HG02870 (cell line): ENCODE data around the gene ERC2.
A peak's percentile ranks its signal among the peaks of the same experiment; 100 is the strongest.

Experiments
- ATAC-seq: cut with Tn5 transposase; IDR thresholded peaks from one replicate; pipeline ENCODE4 v1.9.1; 2021; ENCODE audit warnings: mild to moderate bottlenecking, moderate library complexity; ENCODE audit not compliant: unreplicated experiment

Gene ERC2

DNA sequence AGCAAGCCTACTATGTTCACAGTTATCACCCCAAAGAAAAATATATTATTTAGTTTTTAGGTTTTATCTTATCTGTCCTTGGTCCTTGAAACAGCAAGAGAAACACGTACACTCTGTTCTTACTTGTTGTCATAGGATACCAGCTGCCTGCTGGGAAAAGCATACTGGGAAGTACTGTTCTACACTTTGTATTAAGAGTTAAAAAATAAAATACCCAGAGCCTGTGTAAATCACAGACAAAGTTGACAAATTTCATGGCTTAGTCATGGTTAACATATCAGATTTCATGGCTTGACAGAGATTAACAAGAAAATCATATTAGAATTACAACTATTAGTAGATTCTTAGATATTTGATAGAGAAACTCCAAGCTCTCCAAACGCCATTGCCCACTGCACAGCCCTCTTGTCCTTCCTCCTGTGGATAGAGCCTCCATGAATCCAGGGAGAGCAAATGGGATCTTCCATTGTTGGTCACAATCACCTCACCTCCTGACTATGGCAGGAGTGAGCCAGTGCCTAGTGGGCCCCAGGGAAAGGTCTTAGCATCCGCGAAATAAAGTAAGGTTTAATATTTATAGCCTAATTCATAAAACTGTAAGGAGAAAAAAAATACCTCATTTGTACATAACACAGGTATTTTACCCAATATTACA, 853.1 kb downstream of the ERC2 start:
- ATAC-seq: no peak

DNA sequence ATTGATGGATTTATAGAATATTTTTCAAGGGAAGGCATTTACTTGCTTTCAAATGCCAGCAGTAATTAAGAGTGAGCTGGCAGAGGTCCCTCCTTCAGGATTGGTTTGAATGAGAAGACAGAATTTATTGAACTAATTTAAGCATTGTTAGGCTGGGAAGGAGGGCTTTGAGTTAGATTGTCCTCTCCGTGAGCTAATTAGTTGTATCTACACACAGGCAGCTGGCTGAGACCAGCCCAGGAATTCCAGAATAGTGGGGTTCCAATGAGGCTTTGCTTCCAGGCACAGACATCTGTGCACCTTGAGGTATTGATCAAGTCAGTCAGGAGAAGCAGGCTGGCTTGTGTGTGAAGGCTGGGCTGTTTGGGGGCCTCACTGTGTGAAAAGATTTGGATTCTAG, 857.1 kb downstream of the ERC2 start:
- no peak for ATAC-seq

DNA sequence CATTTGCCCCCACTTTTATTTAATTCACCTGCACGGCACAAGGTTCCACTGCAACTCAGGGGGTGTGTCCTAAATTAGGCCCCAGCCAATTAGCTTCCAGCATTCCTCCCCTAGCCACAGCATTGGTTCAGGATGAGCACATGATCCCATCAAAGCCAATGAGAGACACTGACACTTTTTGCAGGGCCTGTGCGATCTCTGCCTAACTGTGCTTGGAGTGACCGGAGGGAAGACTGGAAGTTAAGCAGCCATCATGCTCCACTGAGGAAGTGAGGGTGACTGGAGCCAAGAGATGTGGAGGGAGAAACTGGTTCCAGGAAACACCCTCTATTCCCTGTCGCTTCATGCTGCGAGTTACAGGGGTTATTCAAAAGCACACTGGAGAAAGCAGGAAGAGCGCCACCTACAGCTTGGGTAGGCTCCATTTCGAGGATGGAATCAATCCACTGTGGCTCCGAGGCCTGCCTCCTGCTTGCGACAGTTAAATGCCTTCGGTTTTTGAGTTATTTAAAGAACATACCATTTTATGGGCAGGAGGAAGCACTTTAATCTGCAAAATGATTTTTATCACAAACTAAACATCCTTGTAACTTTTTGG, 858.9 kb downstream of the ERC2 start:
- no peak for ATAC-seq

DNA sequence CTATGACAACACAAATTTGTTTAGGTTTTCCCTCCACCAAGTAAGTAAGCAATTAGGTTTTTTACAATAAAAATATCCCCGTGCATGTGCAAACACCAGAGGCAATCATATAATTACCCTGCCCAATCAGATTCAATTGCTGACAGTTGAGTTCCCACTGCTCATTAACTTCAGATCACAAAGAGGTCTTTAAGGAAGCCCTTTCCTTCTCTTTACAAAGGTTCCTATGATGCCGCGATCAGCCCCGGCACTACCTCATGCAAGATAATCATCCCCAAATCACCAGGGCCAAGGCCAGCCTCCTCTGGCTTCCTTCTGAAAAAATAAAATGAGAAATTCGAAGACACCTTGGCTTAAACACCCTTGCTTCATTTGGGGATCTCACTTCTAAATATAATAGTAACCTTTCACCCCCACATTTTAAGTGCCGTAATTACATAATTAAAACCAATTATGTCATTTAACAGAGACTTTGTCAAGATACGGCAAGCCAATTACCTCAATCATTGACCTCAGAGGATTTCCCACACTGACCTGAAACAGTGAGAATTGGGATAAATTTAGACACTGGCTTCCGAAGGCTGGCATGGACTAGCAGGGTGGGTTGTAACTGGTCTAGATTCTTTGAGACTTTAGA, 859.8 kb downstream of the ERC2 start:
- ATAC-seq: no peak

DNA sequence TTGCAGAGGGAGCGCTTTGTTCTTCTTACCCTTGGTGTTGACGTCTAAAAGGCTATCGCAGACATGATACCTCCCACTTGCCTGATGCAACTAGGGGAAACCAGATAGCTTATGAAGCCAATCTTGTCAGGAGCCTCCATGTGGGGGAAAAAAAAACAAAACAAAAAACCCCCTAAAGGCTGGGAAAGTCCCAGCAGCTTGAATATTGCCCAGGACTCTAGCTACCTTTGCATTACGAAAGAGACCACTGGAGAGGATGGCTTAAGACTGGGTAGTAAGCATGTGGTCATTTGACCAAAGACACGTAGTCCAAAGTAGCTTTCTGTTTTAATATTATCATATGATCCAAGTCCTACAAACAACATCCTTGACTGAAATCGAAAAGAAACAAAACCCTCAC, 860.4 kb downstream of the ERC2 start:
- peak; percentile 96 for ATAC-seq

DNA sequence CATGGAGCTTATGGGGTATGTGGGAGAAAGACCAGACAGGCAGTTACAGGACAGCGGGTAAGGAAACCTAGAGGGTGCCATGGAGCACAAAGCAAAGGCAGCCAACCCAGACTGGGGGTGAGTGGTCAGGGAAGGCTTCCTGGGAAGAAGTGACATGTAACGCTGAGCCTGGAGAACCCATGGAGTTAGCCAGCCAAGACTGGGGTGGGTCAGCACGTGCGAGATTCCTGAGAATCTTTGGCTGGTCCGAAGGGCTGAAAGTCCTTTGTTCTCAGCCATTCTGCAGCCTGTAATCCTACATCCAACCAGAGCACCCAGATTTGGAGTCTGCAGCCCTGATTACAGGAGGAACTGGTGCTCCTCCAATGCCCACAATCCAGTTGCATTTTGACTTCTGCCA, 861.1 kb downstream of the ERC2 start:
- no peak for ATAC-seq

DNA sequence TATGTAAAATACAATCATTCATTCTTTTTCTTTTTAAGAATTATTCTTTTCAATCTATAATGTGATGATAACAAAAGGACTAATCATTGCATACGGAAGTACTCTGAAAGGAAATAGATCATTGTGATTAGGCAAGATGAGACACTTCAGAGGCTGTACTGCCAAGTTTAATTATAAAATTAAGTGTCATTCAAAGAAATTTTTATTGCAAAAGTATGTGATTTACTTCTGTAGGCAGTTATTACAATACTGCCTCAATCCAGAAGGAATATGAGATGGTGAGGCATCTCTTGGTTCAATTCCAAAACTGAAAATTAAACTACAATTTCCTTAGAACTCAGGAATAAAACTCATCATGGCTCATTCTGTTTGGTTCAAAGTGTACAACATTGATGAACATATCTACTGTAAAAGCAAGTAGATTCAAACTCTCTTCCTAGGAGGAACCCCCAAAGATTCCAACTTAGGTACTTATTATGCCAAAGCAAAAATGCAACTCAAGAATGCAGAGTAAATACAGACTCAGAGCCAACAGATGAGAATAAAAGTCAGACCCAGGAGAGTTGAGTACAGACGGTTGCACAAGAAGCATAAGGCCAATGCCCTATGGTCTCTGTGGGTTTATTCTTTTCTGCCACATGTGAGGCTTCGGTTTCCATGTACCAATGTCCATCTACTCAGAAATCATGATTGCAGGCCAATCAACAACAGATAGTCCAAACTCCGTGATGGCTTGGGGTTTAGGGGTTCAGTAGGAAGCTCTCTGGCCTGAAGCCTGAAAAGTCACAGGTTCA, 862.6 kb downstream of the ERC2 start:
- no peak for ATAC-seq

DNA sequence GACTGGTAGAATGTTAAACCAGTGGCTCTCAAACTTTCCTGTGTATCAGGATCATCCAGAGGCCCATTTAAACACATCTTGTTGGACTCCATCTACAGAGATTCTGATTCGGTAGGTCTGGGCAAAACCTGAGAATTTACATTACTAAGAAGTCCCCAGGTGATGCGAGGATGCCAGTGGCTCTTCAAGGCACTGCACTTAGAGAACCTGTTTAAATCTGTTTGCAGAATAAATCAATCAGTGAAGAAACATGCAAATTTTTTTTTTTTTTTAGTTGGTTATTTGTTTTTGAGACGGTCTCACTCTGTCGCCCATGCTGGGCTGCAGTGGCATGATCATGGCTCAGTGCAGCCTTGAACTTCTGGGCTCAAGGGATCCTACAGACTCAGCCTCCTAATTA, 863.4 kb downstream of the ERC2 start:
- no peak for ATAC-seq

DNA sequence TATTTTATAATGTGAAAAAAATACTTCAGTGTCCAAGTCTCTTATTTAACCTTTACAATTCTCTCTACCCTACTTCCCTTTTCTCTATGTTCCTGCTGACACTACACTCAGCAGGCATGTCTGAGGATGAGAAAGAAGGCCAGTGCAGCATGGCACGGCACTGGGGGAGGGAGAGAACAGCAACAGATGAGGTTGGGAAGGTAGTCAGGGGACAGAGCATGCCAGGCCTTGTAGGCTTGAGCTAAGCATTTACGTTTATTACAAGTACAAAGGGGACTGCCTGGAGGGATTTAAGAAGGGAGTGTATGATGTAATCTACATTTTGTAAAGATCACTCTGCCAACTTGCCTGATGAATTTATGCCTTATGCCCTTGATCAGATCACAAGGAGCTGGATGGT, 863.9 kb downstream of the ERC2 start:
- no peak for ATAC-seq

DNA sequence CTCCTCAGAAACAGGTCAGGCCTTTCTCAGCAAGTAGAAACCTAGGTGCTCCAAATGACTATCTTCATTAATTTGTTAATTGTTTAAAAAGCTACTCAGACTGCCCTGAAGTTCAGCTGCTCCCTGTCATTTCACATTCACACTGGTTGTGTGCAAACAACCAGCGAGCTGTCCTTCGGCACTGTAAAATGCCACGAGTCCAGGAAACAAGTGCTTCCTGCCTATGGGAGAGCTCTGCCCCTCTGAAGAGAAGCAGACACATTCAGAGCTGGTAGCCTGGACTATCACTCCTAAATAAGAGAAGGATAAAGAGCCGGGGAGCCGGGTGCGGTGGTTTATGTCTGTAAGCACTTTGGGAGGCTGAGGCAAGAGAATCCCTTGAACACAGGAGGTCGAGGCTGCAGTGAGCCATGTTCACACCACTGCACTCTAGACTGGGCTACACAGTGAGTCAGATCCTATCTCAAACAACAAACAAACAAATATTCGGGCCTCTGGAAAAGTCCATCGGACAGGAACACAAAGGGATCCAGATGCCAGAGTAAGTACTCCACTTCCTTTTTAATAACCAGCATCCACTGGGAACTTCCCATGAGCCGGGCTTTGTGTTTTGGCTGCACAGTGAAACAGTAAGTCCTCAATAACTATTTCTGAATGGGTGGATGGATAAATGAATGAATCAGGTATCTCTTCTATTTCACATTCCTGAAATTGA, 866.7 kb downstream of the ERC2 start:
- ATAC-seq: no peak

DNA sequence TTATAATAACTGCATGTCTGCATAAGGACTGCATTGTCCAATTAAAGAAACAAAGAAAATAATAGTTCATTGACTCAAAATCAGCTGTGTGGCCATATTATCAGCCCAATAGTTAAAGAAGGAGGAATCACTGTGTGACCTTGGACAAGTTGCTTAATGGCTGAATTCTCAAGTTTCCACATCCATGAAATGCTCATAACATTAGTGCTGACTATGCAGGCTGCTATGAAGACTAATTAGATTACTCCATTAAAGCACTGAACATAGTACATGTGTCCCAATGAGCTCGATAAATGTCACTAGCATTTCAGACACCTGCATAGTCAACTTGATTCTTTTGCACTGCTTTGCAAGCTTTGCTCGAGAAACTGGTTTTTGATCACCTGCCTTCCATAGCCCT, 870.0 kb downstream of the ERC2 start:
- ATAC-seq: no peak

DNA sequence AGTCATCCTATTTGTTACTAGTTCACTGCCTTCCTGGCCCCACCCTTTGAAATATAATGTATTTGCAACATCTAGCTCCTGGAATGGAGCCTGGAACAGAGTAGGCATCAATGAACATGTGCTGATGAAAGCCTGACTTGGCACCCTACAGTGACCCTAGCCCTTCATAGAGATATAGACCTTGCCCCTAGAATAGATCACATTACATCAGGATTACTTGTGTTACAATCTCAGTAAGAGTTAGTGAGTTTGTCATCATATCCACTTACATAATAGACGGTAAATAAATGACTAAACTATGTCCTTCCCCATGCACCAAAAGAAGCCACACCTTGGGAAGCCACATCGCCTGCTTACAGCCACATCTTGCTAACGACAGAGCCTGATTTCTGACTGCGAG, 870.6 kb downstream of the ERC2 start:
- no peak for ATAC-seq

DNA sequence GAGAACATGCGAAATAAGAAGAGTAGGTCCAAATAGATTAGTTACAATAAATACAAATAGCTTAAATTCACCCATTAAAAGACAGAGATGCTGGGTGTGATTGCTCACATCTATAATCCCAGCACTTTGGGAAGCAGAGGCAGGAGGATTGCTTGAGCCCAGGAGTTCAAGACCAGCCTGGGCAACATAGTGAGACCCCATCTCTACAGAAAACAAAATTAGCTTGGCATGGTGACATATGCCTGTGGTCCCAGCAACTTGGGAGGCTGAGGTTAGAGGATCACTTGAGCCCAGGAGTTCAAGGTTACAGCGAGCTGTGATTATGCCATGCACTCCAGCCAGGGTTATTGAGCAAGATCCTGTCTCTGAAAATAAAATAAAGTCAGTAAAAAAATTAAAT, 872.1 kb downstream of the ERC2 start:
- no peak for ATAC-seq

DNA sequence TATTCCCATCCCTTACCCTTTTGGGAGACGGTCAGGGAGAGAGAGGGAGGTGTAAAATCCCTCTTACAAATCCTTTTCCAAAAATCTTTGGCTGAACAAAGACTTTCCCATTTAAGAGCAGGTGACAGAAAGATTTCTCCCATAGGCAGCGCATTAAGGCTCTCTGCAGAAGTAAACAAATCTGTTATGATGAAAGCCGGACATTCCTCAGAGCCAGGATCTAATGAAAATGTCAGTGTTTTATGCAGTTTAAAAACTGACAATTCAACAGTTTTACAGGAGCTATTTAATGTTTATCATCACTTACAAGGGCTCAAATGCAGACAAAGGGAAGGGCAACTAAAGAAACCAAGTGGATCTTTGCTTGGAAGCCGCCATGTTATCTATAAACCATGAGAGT, 872.8 kb downstream of the ERC2 start:
- ATAC-seq: no peak

DNA sequence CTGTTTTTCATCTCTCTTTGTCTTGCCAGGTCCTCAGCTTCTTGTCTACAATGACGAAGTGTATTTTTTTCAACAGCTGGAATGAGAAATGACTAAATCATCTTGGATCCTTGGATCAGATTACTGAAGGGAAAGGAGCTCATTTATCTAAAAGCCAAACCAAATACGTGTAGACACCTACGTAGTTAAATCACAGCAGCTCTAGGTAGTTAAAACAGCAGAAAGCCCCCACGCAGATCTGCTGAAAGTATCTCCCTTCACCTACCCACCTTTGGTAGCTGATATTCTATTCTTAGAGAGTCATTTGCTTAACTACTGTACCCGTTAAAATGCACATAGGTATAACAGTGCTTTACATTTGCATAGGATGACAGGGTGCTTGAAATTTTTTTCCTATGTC, 875.7 kb downstream of the ERC2 start:
- ATAC-seq: no peak

DNA sequence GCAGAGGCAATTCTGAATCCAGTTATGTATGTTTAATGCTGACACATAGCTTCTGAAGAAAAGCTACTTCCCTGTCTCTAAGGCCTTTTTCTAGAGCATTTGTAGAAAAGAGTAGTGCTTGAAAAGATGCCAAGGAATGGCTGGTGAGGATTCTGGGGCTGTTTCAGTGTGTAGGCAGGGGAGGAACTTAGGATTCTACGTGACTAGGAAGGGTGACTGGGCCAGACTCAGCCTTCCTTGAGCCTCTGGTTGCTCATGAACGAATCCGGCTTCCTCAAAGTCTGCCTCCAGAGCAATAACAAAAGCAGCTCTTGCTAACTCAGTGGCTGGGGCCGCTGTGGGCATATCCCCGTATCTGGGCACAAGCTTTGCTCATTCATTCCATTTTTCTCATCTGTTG, 876.4 kb downstream of the ERC2 start:
- ATAC-seq: no peak

DNA sequence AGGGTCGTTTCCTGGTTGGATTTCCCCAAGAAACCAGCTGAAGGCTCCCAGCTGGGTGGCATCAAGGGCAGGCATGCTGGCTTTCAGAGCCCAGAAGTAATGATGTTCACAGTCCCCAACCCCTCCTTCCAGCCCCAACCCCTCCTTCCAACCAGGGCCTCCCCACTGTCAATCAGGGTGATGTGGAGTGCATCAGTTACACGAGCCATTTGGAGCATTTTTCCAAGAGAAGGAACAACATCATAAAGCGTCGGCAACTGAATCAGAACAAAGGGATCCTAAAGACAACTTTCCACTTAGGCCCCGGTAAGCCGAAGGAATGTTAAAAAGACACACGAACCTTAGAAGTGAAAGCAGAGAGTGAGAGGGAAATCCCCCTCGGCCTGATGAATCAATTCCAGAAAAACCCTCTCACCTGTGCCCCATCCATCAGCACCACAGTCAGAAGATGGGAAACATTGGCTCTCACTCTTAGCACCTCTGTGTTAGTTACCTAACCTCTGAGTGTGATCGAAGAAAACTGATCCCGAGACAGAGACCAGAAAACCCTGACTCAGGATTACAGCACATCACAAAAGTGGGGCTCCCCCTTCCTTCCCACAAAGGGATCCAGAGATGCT, 880.0 kb downstream of the ERC2 start:
- ATAC-seq: peak; percentile 43

DNA sequence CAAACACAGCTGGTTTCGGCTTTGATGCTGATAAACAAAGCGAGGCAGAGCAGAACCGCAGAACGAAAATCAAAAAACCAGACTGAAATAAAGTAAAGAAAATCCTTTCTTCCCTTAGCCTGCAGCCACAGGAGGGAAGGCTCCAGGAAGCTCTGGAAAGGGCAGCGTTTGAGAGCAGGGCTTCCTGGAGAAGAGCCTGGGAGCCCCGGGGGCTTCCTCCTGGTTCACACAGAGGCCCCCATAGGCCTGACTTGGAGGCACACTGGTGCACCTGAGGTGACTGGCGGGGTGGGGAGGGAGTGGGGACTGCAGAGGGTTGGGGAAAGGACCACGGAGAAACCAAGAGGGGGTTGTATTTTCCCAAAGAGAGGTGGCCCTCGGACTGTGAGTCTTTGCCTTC, 882.4 kb downstream of the ERC2 start:
- no peak for ATAC-seq

DNA sequence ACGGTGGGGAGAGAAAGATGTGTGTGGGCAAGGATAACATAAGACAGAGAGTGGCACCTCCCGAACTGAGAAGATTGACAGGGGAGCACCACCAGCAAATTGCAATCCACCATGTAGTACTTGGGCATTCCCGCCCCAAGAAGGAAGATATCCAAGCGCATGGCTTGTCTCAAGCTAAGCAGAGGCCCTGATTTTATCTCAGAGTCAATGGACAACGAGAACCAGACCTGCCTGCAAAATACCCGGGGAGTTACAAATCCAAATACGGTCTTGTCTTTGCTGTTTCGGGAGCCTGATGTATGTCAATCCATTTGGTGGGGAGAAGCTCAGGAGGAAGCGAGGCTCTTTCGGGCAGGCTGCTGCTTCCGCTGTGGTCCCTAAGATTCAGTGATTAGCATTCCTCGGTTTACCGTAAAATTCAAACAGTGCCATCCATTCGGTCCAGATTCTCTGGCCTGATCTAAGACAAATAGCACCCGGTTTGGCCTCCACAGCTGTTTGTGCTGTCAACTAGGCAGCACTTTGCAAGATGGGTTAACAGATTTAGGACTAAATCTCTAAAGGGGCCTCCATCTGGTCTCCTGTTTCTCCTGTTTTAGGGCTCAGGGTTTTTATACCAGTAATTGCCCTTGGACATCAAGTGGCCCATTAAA, 883.4 kb downstream of the ERC2 start:
- ATAC-seq: no peak

DNA sequence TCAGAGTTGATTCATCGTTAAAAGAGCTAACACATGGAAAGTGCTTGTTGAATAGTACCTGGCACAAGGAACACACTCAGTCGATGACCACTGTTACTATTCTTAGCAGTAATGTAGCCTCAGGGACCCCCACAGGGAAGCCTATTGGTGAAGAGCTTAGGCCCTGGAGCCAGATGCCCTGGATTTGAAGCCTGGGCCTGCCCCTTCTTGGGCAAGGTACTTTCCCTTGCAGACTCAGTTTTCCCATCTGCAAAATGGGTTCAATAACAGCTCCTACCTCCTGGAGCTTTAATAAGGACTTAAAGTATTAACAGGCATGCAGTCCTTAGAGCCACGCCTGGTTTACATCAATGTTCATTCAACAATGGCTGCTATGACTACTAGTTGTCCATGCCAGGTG, 884.2 kb downstream of the ERC2 start:
- ATAC-seq: no peak
